ENCODE results near the gene SPRY4. TPM values are rescaled to one million over a fixed set of nuclear protein-coding genes. Genes with fewer than 3 reads are reported as not detected.
"Not testable (repeated sequence)": the region's sequence is repeated elsewhere in the genome, so short reads cannot be mapped to it uniquely, and the experiment has no call there.

Gene SPRY4
- total and polyA plus RNA-seq, 2 experiments from 2014 or later: 8.5 to 12.8 TPM

GRCh38 chr5:142303565-142303964 lies 21.3 kb downstream of the SPRY4 start:
- H3K4me1 ChIP-seq (ENCODE audit: insufficient read depth): peaks cover 13% of the 10 kb centered on the region
- H3K27me3 ChIP-seq (replicated peaks; ENCODE audit: insufficient read depth): no peaks in the 10 kb centered on the region
- no peak overlapping the region for H3K27ac ChIP-seq
- TF ChIP-seq EZH2 (IDR thresholded peaks at IDR 0.05; ENCODE audit: insufficient read depth, poor library complexity, severe bottlenecking): no peak
- TF ChIP-seq EZH2phosphoT487 (IDR thresholded peaks at IDR 0.05; ENCODE audit: insufficient read depth, low read depth): no peak
- H3F3A ChIP-seq (ENCODE audit: insufficient read depth): peaks cover 30% of the 10 kb centered on the region
- no peak overlapping the region for H3K4me3 ChIP-seq
- H3K9me3 ChIP-seq (ENCODE audit: low read depth): no peaks in the 10 kb centered on the region
- no peak overlapping the region for H2AFZ ChIP-seq
- DNase-seq: peak; percentile 54
- H3K4me2 ChIP-seq (ENCODE audit: unreplicated experiment): no peak overlapping the region
- H3K36me3 ChIP-seq (ENCODE audit: low read depth): no peaks in the 10 kb centered on the region
- WGBS, 2 experiments (ENCODE audit: low coverage in 1 of 2, low lambda C conversion rate in 2 of 2, missing lambda C conversion rate in 2 of 2): 77 to 80% methylated on average over 7 of the region's 7 CpGs
- in situ Hi-C loops (cut with MboI): no loop called here
- peaks cover 65% of the 10 kb centered on the region for H3K79me2 ChIP-seq (ENCODE audit: insufficient read depth)
- no peak overlapping the region for H3K9ac ChIP-seq
- no peaks in the 10 kb centered on the region for H3K9me2 ChIP-seq (ENCODE audit: insufficient read depth)
- no peaks in the 10 kb centered on the region for H4K20me1 ChIP-seq (ENCODE audit: insufficient read depth)

- in situ Hi-C loops (cut with MboI): no loop called here
- no peak overlapping the region for H3K4me3 ChIP-seq
- no peak overlapping the region for H2AFZ ChIP-seq
- no peaks in the 10 kb centered on the region for H3K9me2 ChIP-seq (ENCODE audit: insufficient read depth)
- H3F3A ChIP-seq (ENCODE audit: insufficient read depth): peaks cover 13% of the 10 kb centered on the region; the same call in 1 of the 2 replicates
- no peaks in the 10 kb centered on the region for H3K9me3 ChIP-seq (ENCODE audit: low read depth)
- TF ChIP-seq EZH2phosphoT487 (IDR thresholded peaks at IDR 0.05; ENCODE audit: insufficient read depth, low read depth): no peak
- H4K20me1 ChIP-seq (ENCODE audit: insufficient read depth): no peaks in the 10 kb centered on the region
- no peak overlapping the region for H3K4me2 ChIP-seq (ENCODE audit: unreplicated experiment)
- H3K9ac ChIP-seq: no peak overlapping the region
- 86 to 90% methylated on average over 4 of the region's 4 CpGs for WGBS, 2 experiments (ENCODE audit: low coverage in 1 of 2, low lambda C conversion rate in 2 of 2, missing lambda C conversion rate in 2 of 2)
- peaks cover 23% of the 10 kb centered on the region for H3K4me1 ChIP-seq (ENCODE audit: insufficient read depth)
- no peak for DNase-seq
- peaks cover 66% of the 10 kb centered on the region for H3K79me2 ChIP-seq (ENCODE audit: insufficient read depth)
- no peaks in the 10 kb centered on the region for H3K36me3 ChIP-seq (ENCODE audit: low read depth)
- no peak overlapping the region for H3K27ac ChIP-seq
- H3K27me3 ChIP-seq (replicated peaks; ENCODE audit: insufficient read depth): no peaks in the 10 kb centered on the region
Measured at GRCh38 chr5:142301540-142301939, 23.3 kb downstream of the SPRY4 start.

- Histone ChIP-seq H4K20me1 (ENCODE audit: insufficient read depth) (no peaks in the 10 kb centered on the region), H3F3A (ENCODE audit: insufficient read depth) (0 out of 2 replicates have a peak, but pooled peaks cover 6% of the 10 kb centered on the region), H3K4me1 (ENCODE audit: insufficient read depth) (peaks cover 23% of the 10 kb centered on the region), H3K9me3 (ENCODE audit: low read depth) (no peaks in the 10 kb centered on the region), H3K9ac (no peak overlapping the region), H3K4me2 (ENCODE audit: unreplicated experiment) (no peak overlapping the region), H3K27ac (no peak overlapping the region), H3K79me2 (ENCODE audit: insufficient read depth) (peaks cover 67% of the 10 kb centered on the region), H3K9me2 (ENCODE audit: insufficient read depth) (no peaks in the 10 kb centered on the region), H3K4me3 (no peak overlapping the region), H3K27me3 (replicated peaks; ENCODE audit: insufficient read depth) (no peaks in the 10 kb centered on the region), H2AFZ (no peak overlapping the region), H3K36me3 (ENCODE audit: low read depth) (no peaks in the 10 kb centered on the region)
- WGBS, 2 experiments (ENCODE audit: low coverage in 1 of 2, low lambda C conversion rate in 2 of 2, missing lambda C conversion rate in 2 of 2): 99% methylated on average over 8 of the region's 8 CpGs
- DNase-seq: no peak
- TF ChIP-seq EZH2phosphoT487 (IDR thresholded peaks at IDR 0.05; ENCODE audit: insufficient read depth, low read depth): no peak
- TF ChIP-seq EZH2 (IDR thresholded peaks at IDR 0.05; ENCODE audit: insufficient read depth, poor library complexity, severe bottlenecking): no peak
- in situ Hi-C loops (cut with MboI): no loop called here
Measured at GRCh38 chr5:142300677-142301076, 24.1 kb downstream of the SPRY4 start.

GRCh38 chr5:142298789-142299188 lies 26.0 kb downstream of the SPRY4 start:
- Histone ChIP-seq H3K79me2 (ENCODE audit: insufficient read depth) (peaks cover 62% of the 10 kb centered on the region), H3K4me1 (ENCODE audit: insufficient read depth) (peaks cover 16% of the 10 kb centered on the region), H3K36me3 (ENCODE audit: low read depth) (no peaks in the 10 kb centered on the region), H2AFZ (no peak overlapping the region), H3K9me2 (ENCODE audit: insufficient read depth) (no peaks in the 10 kb centered on the region), H4K20me1 (ENCODE audit: insufficient read depth) (no peaks in the 10 kb centered on the region), H3K27me3 (replicated peaks; ENCODE audit: insufficient read depth) (no peaks in the 10 kb centered on the region), H3K27ac (no peak overlapping the region), H3F3A (ENCODE audit: insufficient read depth) (0 out of 2 replicates have a peak, but pooled peaks cover 3% of the 10 kb centered on the region), H3K4me2 (ENCODE audit: unreplicated experiment) (no peak overlapping the region), H3K9me3 (ENCODE audit: low read depth) (no peaks in the 10 kb centered on the region), H3K9ac (no peak overlapping the region), H3K4me3 (no peak overlapping the region)
- WGBS, 2 experiments (ENCODE audit: low coverage in 1 of 2, low lambda C conversion rate in 2 of 2, missing lambda C conversion rate in 2 of 2): 67 to 81% methylated on average over 6 of the region's 6 CpGs
- in situ Hi-C loops (cut with MboI): no loop called here
- TF ChIP-seq EZH2 (IDR thresholded peaks at IDR 0.05; ENCODE audit: insufficient read depth, poor library complexity, severe bottlenecking) (no peak), EZH2phosphoT487 (IDR thresholded peaks at IDR 0.05; ENCODE audit: insufficient read depth, low read depth) (no peak)
- DNase-seq: no peak

- H3K9me2 ChIP-seq (ENCODE audit: insufficient read depth); in situ Hi-C loops (cut with MboI); H3K4me3 ChIP-seq; H3K27ac ChIP-seq; H3K36me3 ChIP-seq (ENCODE audit: low read depth); H3K9ac ChIP-seq; H3F3A ChIP-seq (ENCODE audit: insufficient read depth); H3K27me3 ChIP-seq (replicated peaks; ENCODE audit: insufficient read depth); H2AFZ ChIP-seq; H3K9me3 ChIP-seq (ENCODE audit: low read depth); DNase-seq; H3K4me2 ChIP-seq (ENCODE audit: unreplicated experiment); H4K20me1 ChIP-seq (ENCODE audit: insufficient read depth): not testable (repeated sequence)
- Histone ChIP-seq H3K79me2 (ENCODE audit: insufficient read depth) (peaks cover 63% of the 10 kb centered on the region), H3K4me1 (ENCODE audit: insufficient read depth) (peaks cover 23% of the 10 kb centered on the region)
- WGBS, 2 experiments (ENCODE audit: low coverage in 1 of 2, low lambda C conversion rate in 2 of 2, missing lambda C conversion rate in 2 of 2): 96 to 100% methylated on average over 5 of the region's 5 CpGs
Measured at GRCh38 chr5:142297786-142298185, 27.0 kb downstream of the SPRY4 start.

All from GM23248 (cell line).